GM12878 (cell line): ENCODE measurements around the gene ISCU. TPM values are rescaled to one million over a fixed set of nuclear protein-coding genes. Genes with fewer than 3 reads are reported as not detected.

Experiments used
- ATAC-seq: fragments of 200-7000 bp; cut with Tn5 transposase; 3 replicates; pipeline ENCODE4 v1.9.1; 2020; ENCODE audit warnings: mild to moderate bottlenecking, moderate library complexity
- BruUV-seq: library from RNA; stranded (reverse); fragments of 400-500 nt; replicated peaks from 2 replicates; lab custom pipeline; 2021; lab: Mats Ljungman, UMichigan
- CTCF ChIA-PET: fragments of 300-600 bp; sonication (Branson Sonifier 250); formaldehyde crosslinking; extraction: SDS; loops from one replicate; lab custom pipeline; 2021; ENCODE audit warnings: inconsistent platforms; lab: Yijun Ruan, JAX
- POLR2A ChIA-PET: fragments of 350-600 bp; formaldehyde crosslinking; extraction: SDS; loops from one replicate; lab custom pipeline; 2021; ENCODE audit warnings: inconsistent platforms; lab: Charles Lee
- RAD21 ChIA-PET: fragments of 300-600 bp; sonication (Branson Sonifier 250); formaldehyde crosslinking; loops from one replicate; lab custom pipeline; 2023; ENCODE audit warnings: antibody characterized with exemption; ENCODE audit not compliant: unreplicated experiment; lab: Charles Lee
- SMC1A ChIA-PET: fragments of 300-600 bp; sonication (Branson Sonifier 250); formaldehyde crosslinking; loops from one replicate; lab custom pipeline; 2023; ENCODE audit not compliant: unreplicated experiment, uncharacterized antibody; lab: Charles Lee
- DNase-seq: peaks from one replicate; pipeline ENCODE4 v3.0.0-alpha.2; 2011; ENCODE audit warnings: low read depth, low spot score
- FAIRE-seq: peaks from 3 replicates; lab custom pipeline; 2011; peaks lifted over from hg19 to GRCh38; lab: Jason Lieb, UNC
- H2AFZ ChIP-seq: 2 replicates; pipeline ENCODE4 v1.6.0; 2011; ENCODE audit warnings: low read depth, low read length, control low read depth; ENCODE audit not compliant: control insufficient read depth
- H3K27ac ChIP-seq: 2 replicates; pipeline ENCODE4 v1.5.1; 2011; ENCODE audit warnings: control low read depth; ENCODE audit not compliant: control insufficient read depth, insufficient read depth
- H3K27me3 ChIP-seq, 2 experiments: replicated peaks in 1 of 2; 2 replicates each; pipeline versions ENCODE4 v1.6.0 to v1.6.1; 2011; ENCODE audit warnings: low read length in 1 of 2; ENCODE audit not compliant: control insufficient read depth in 2 of 2, insufficient read depth in 2 of 2
- H3K36me3 ChIP-seq, 2 experiments: 2 replicates each; pipeline ENCODE4 v1.5.1; 2011; ENCODE audit warnings: low read length in 1 of 2; ENCODE audit not compliant: control insufficient read depth in 2 of 2, insufficient read depth in 2 of 2
- H3K4me1 ChIP-seq: 2 replicates; pipeline ENCODE4 v1.6.1; 2011; ENCODE audit warnings: mild to moderate bottlenecking, low read length, moderate library complexity, mixed read lengths; ENCODE audit not compliant: control insufficient read depth, insufficient read depth
- H3K4me2 ChIP-seq: 2 replicates; pipeline ENCODE4 v1.6.0; 2011; ENCODE audit warnings: control low read depth; ENCODE audit not compliant: control insufficient read depth, insufficient read depth
- H3K4me3 ChIP-seq: fragments of 200-600 bp; sonication (generic); 2 replicates; pipeline ENCODE4 v1.5.1; 2016
- H3K79me2 ChIP-seq: 2 replicates; pipeline ENCODE4 v1.6.0; 2011; ENCODE audit warnings: low read length; ENCODE audit not compliant: control insufficient read depth, insufficient read depth
- H3K9ac ChIP-seq: 2 replicates; pipeline ENCODE4 v1.8.0; 2011; ENCODE audit warnings: low read length, control low read depth, mixed read lengths; ENCODE audit not compliant: control insufficient read depth, insufficient read depth
- H3K9me3 ChIP-seq: replicated peaks from 3 replicates; pipeline ENCODE4 v1.5.1; 2011; ENCODE audit warnings: mild to moderate bottlenecking, low read length; ENCODE audit not compliant: control insufficient read depth, insufficient read depth
- H4K20me1 ChIP-seq: 2 replicates; pipeline ENCODE4 v1.6.0; 2011; ENCODE audit not compliant: control insufficient read depth, insufficient read depth
- BRCA1 ChIP-seq: IDR thresholded peaks from 2 replicates; pipeline ENCODE4 v1.6.1; 2011; ENCODE audit warnings: low read depth, low read length, improper control_type of control experiment
- CREB1 ChIP-seq: IDR thresholded peaks from 2 replicates; pipeline ENCODE4 v1.6.1; 2012; ENCODE audit warnings: low read depth, mild to moderate bottlenecking, inconsistent platforms
- FOXK2 ChIP-seq: fragments of 450-650 bp; IDR thresholded peaks from 2 replicates; pipeline ENCODE4 v1.6.1; 2017; ENCODE audit warnings: mild to moderate bottlenecking, moderate library complexity
- SP1 ChIP-seq: IDR thresholded peaks from one replicate; pipeline ENCODE4 v1.6.1; 2011; ENCODE audit warnings: low read depth, low read length
- TCF7 ChIP-seq: IDR thresholded peaks from 2 replicates; pipeline ENCODE4 v1.6.1; 2014; ENCODE audit warnings: antibody characterized with exemption, borderline replicate concordance
- YY1 ChIP-seq: IDR thresholded peaks from 2 replicates; pipeline ENCODE4 v1.6.1; 2011; ENCODE audit warnings: low read depth, mild to moderate bottlenecking, low read length
- WGBS: methylation state at CpG from one replicate; pipeline ENCODE4 v1.1.6; 2016; ENCODE audit warnings: low lambda C conversion rate; ENCODE audit not compliant: insufficient replicate concordance, insufficient coverage; ENCODE audit errors: missing lambda C conversion rate; 5-methylcytosine and 5-hydroxymethylcytosine counted together
- in situ Hi-C: fragments of 300-500 bp; cut with MboI; formaldehyde crosslinking; loops from 9 replicates; pipeline ENCODE4 v1.14.3; 2018; ENCODE audit warnings: mixed read lengths
- intact Hi-C: fragments of 100-400 bp; cut with micrococcal nuclease; formaldehyde crosslinking; loops from one replicate; pipeline ENCODE4 v1.14.2; 2022; ENCODE audit not compliant: unreplicated experiment
- polyA plus RNA-seq, 11 experiments: library from polyadenylated mRNA; depleted of rRNA in 4 of 11; unstranded in 6 of 11; stranded (reverse) in 5 of 11; fragments of >200 nt; fragmentation: Nextera tagmentation in 4 of 11; fragmentation: Illumina TruSeq in 1 of 11; extraction: Ambion mirVana in 4 of 11; extraction: Trizol in 1 of 11; gene quantifications; 1 replicate in 1 of 11; 2 replicates in 10 of 11; pipeline versions ENCODE4 v1.2.1 to v1.2.3, GENCODE V29; 2011 to 2016; ENCODE audit warnings: inconsistent platforms in 2 of 11, missing spikeins in 2 of 11, low read depth in 1 of 11
- total RNA-seq, 4 experiments: library from RNA; depleted of rRNA in 3 of 4; stranded (reverse); fragments of >200 nt in 3 of 4; fragmentation: Illumina TruSeq in 1 of 4; extraction: Trizol in 1 of 4; gene quantifications; 2 replicates each; pipeline versions ENCODE4 v1.2.1 to v1.2.3, GENCODE V29; 2013 to 2021
- TF ChIP-seq, protein P1 (sequence below): fragments of 450-650 bp; IDR thresholded peaks from 2 replicates; pipeline ENCODE4 v1.6.1; 2016; ENCODE audit warnings: mild to moderate bottlenecking, moderate library complexity, borderline replicate concordance
- TF ChIP-seq, protein P2 (sequence below): fragments of 450-650 bp; IDR thresholded peaks from 2 replicates; pipeline ENCODE4 v1.6.1; 2017; ENCODE audit warnings: borderline replicate concordance
- TF ChIP-seq, protein P3 (sequence below): fragments of 450-650 bp; IDR thresholded peaks from 2 replicates; pipeline ENCODE4 v1.6.1; 2014; ENCODE audit warnings: mild to moderate bottlenecking

Gene ISCU
- total and polyA plus RNA-seq, 10 of the 15 experiments (the other 5 are each of a cell fraction or from before 2014, with no cell fraction given): 32.8 to 260 (median 127) TPM

DNA sequence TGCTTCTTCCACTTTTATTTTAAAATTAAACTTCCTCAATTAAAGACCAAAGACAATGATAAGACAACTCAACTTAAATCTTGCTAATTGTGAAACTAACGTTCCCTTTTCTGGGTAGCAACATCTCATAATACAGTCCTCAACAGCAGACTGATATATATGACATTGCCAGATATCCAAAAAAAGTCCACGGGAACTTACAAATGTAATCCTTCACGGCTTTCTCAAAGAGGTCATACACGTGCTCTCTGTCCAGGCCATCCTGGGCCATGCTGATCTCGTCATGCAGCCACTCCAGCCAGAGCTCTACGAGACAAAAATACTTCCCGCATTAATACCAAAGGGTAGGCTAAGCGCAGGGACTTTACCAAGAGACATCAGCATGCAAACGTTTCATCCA lies 14.7 kb upstream of the ISCU start:
- ChIA-PET POLR2A (interaction anchor here (2.3 kb wide), 1 partner anchor 13 kb away, joined by 18 read pairs; the partner anchor contains the start of gene SART3), CTCF (interaction anchor here (3.0 kb wide), 1 partner anchor 17 kb away, joined by 12 read pairs; no protein-coding TSS in a partner anchor), SMC1A (interaction anchor here (2.1 kb wide), 1 partner anchor 10 kb away, joined by 5 read pairs; no protein-coding TSS in a partner anchor), RAD21 (no interaction called here)
- no peaks in the 10 kb centered on the region for H3K27me3 ChIP-seq
- 45% methylated on average over 9 of the region's 9 CpGs for WGBS
- FAIRE-seq (no peak), DNase-seq (no peak), ATAC-seq (no peak)
- no peak overlapping the region for H3K4me3 ChIP-seq
- TF ChIP-seq YY1 (no peak), BRCA1 (no peak), FOXK2 (no peak), SP1 (no peak)
- peaks cover 68% of the 10 kb centered on the region for H3K79me2 ChIP-seq
- no TSS peak for BruUV-seq
- in situ Hi-C loops (no loop called here), intact Hi-C loops (no loop called here)
- peaks cover 18 to 27% of the 10 kb centered on the region in 2 experiments for H3K36me3 ChIP-seq
- H4K20me1 ChIP-seq: no peaks in the 10 kb centered on the region
- H3K4me1 ChIP-seq: peaks cover 27% of the 10 kb centered on the region
- no peaks in the 10 kb centered on the region for H3K9me3 ChIP-seq
- no peak overlapping the region for H2AFZ ChIP-seq
- no peak overlapping the region; the same call in 1 of the 2 replicates for H3K4me2 ChIP-seq
- H3K9ac ChIP-seq: no peak overlapping the region
- peak overlapping the region; percentile 32; the same call in 1 of the 2 replicates for H3K27ac ChIP-seq

DNA sequence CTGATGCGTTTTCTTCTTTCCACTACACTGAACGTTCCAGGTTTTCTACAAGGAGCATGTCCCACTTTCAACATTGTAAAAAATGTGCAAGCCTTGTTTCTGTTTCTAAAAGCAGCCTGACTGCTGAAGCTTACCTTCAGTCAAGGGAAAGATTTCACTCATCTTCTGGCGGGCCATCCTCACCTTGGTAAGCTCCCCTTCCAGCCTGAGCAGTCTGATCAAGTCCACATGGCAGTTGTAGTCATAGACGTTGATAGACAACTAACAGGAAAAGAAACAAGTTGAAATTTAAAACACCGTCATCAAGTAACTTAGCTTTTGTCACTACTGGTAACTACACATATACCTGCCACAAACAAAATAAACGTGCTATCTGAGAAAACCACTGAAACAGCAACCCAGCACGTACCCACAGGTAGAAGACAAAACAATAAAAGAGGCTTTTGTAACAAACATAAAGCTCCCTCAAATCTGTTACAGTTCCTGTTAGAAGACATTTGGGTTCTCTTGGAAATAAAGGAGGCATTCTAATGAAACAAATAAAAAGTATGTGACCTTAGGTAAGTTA lies 13.4 kb upstream of the ISCU start:
- FAIRE-seq: no peak
- RAD21 ChIA-PET: interaction anchor here (1.3 to 2.1 kb wide), 3 partner anchors 11 to 69 kb away, joined by 5 to 14 read pairs (median 8); partner anchors contain the start of gene SART3
- Histone ChIP-seq H3K9me3 (no peaks in the 10 kb centered on the region), H3K4me2 (peak overlapping the region; percentile 24), H4K20me1 (no peaks in the 10 kb centered on the region), H3K4me1 (peaks cover 27% of the 10 kb centered on the region), H3K9ac (0 out of 2 replicates have a peak overlapping the region, but pooled peaks have one; percentile 8), H3K36me3 (peaks cover 16 to 20% of the 10 kb centered on the region in 2 experiments), H3K4me3 (0 out of 2 replicates have a peak overlapping the region, but pooled peaks have one; percentile 18), H3K27ac (peak overlapping the region; percentile 40), H3K79me2 (peaks cover 75% of the 10 kb centered on the region), H3K27me3 (no peaks in the 10 kb centered on the region), H2AFZ (no peak overlapping the region)
- 0% methylated on average over 7 of the region's 7 CpGs for WGBS
- in situ Hi-C loops: no loop called here
- peak; percentile 62 for ATAC-seq
- SMC1A ChIA-PET: interaction anchor here (0.6 to 2.1 kb wide), 14 partner anchors 9 to 284 kb away, joined by 3 to 9 read pairs (median 4); partner anchors contain the start of genes ISCU and SART3
- no peak for DNase-seq
- intact Hi-C loops: no loop called here
- POLR2A ChIA-PET: interaction anchor here (0.5 to 2.3 kb wide), 7 partner anchors 9 to 418 kb away, joined by 3 to 18 read pairs (median 7); partner anchors contain the start of genes ISCU and SART3
- no TSS peak for BruUV-seq
- CTCF ChIA-PET: interaction anchor here (0.7 to 3.0 kb wide), 10 partner anchors 9 to 547 kb away, joined by 3 to 12 read pairs (median 4); partner anchors contain the start of genes ISCU and SART3
- TF ChIP-seq, protein P1, sequence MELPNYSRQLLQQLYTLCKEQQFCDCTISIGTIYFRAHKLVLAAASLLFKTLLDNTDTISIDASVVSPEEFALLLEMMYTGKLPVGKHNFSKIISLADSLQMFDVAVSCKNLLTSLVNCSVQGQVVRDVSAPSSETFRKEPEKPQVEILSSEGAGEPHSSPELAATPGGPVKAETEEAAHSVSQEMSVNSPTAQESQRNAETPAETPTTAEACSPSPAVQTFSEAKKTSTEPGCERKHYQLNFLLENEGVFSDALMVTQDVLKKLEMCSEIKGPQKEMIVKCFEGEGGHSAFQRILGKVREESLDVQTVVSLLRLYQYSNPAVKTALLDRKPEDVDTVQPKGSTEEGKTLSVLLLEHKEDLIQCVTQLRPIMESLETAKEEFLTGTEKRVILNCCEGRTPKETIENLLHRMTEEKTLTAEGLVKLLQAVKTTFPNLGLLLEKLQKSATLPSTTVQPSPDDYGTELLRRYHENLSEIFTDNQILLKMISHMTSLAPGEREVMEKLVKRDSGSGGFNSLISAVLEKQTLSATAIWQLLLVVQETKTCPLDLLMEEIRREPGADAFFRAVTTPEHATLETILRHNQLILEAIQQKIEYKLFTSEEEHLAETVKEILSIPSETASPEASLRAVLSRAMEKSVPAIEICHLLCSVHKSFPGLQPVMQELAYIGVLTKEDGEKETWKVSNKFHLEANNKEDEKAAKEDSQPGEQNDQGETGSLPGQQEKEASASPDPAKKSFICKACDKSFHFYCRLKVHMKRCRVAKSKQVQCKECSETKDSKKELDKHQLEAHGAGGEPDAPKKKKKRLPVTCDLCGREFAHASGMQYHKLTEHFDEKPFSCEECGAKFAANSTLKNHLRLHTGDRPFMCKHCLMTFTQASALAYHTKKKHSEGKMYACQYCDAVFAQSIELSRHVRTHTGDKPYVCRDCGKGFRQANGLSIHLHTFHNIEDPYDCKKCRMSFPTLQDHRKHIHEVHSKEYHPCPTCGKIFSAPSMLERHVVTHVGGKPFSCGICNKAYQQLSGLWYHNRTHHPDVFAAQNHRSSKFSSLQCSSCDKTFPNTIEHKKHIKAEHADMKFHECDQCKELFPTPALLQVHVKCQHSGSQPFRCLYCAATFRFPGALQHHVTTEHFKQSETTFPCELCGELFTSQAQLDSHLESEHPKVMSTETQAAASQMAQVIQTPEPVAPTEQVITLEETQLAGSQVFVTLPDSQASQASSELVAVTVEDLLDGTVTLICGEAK: no peak
- TF ChIP-seq TCF7 (no peak), CREB1 (0 out of 2 replicates have a peak, but pooled peaks have one; percentile 26)
- TF ChIP-seq, protein P2, sequence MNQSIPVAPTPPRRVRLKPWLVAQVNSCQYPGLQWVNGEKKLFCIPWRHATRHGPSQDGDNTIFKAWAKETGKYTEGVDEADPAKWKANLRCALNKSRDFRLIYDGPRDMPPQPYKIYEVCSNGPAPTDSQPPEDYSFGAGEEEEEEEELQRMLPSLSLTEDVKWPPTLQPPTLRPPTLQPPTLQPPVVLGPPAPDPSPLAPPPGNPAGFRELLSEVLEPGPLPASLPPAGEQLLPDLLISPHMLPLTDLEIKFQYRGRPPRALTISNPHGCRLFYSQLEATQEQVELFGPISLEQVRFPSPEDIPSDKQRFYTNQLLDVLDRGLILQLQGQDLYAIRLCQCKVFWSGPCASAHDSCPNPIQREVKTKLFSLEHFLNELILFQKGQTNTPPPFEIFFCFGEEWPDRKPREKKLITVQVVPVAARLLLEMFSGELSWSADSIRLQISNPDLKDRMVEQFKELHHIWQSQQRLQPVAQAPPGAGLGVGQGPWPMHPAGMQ: no peak
- TF ChIP-seq, protein P3, sequence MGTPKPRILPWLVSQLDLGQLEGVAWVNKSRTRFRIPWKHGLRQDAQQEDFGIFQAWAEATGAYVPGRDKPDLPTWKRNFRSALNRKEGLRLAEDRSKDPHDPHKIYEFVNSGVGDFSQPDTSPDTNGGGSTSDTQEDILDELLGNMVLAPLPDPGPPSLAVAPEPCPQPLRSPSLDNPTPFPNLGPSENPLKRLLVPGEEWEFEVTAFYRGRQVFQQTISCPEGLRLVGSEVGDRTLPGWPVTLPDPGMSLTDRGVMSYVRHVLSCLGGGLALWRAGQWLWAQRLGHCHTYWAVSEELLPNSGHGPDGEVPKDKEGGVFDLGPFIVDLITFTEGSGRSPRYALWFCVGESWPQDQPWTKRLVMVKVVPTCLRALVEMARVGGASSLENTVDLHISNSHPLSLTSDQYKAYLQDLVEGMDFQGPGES: no peak
